ENCODE results near the gene CLEC16A. TPM values are rescaled to one million over a fixed set of nuclear protein-coding genes. Genes with fewer than 3 reads are reported as not detected.

The CLEC16A gene
- total RNA-seq, 1 donor from 2014 or later, result 14.6 TPM

GRCh38 chr16:11072420-11073153 is 128.2 kb downstream of the CLEC16A start:
- Histone ChIP-seq H3K36me3 (ENCODE audit: control insufficient read depth in 3 of 3, insufficient read depth in 3 of 3, low read length in 3 of 3) (peaks cover 0 to 6% (median 3%) of the 10 kb centered on the region in 3 donors), H3K27me3 (ENCODE audit: control insufficient read depth in 3 of 3, insufficient read depth in 3 of 3, low read length in 3 of 3) (no peaks in the 10 kb centered on the region), H3K9me3 (ENCODE audit: control insufficient read depth in 3 of 3, low read length in 3 of 3) (no peaks in the 10 kb centered on the region), H3K27ac (ENCODE audit: low read depth, low read length) (no peak overlapping the region), H3K9ac (ENCODE audit: low read depth in 1 of 3, low read length in 3 of 3) (no peak overlapping the region), H3K4me3 (ENCODE audit: low read length in 3 of 3) (no peak overlapping the region), H3K4me1 (ENCODE audit: control insufficient read depth in 3 of 3, insufficient read depth in 3 of 3, low read length in 3 of 3) (peaks cover 0 to 2% (median 0%) of the 10 kb centered on the region in 3 donors)

- H3K36me3 ChIP-seq (ENCODE audit: control insufficient read depth in 3 of 3, insufficient read depth in 3 of 3, low read length in 3 of 3), result peaks cover 0 to 3% (median 3%) of the 10 kb centered on the region in 3 donors
Observed at GRCh38 chr16:11073407-11073999, 129.1 kb downstream of the CLEC16A start.

GRCh38 chr16:11074131-11074530 is 129.8 kb downstream of the CLEC16A start:
- Histone ChIP-seq H3K4me1 (ENCODE audit: control insufficient read depth in 3 of 3, insufficient read depth in 3 of 3, low read length in 3 of 3) (peaks cover 10 to 15% (median 14%) of the 10 kb centered on the region in 3 donors), H3K4me3 (ENCODE audit: low read length in 3 of 3) (no peak overlapping the region), H3K9ac (ENCODE audit: low read depth in 1 of 3, low read length in 3 of 3) (no peak overlapping the region), H3K36me3 (ENCODE audit: control insufficient read depth in 3 of 3, insufficient read depth in 3 of 3, low read length in 3 of 3) (peaks cover 0 to 3% (median 3%) of the 10 kb centered on the region in 3 donors), H3K27ac (ENCODE audit: low read depth, low read length) (no peak overlapping the region), H3K27me3 (ENCODE audit: control insufficient read depth in 3 of 3, insufficient read depth in 3 of 3, low read length in 3 of 3) (no peaks in the 10 kb centered on the region), H3K9me3 (ENCODE audit: control insufficient read depth in 3 of 3, low read length in 3 of 3) (no peaks in the 10 kb centered on the region)

More at GRCh38 chr16:11073407-11073999, 129.1 kb downstream of the CLEC16A start:
- peaks cover 3 to 10% (median 7%) of the 10 kb centered on the region in 3 donors for H3K4me1 ChIP-seq (ENCODE audit: control insufficient read depth in 3 of 3, insufficient read depth in 3 of 3, low read length in 3 of 3)
- no peak overlapping the region for H3K27ac ChIP-seq (ENCODE audit: low read depth, low read length)
- no peak overlapping the region for H3K4me3 ChIP-seq (ENCODE audit: low read length in 3 of 3)
- no peaks in the 10 kb centered on the region for H3K9me3 ChIP-seq (ENCODE audit: control insufficient read depth in 3 of 3, low read length in 3 of 3)
- no peak overlapping the region for H3K9ac ChIP-seq (ENCODE audit: low read depth in 1 of 3, low read length in 3 of 3)
- H3K27me3 ChIP-seq (ENCODE audit: control insufficient read depth in 3 of 3, insufficient read depth in 3 of 3, low read length in 3 of 3), result no peaks in the 10 kb centered on the region

GRCh38 chr16:11075163-11075562 is 130.8 kb downstream of the CLEC16A start:
- Histone ChIP-seq H3K4me3 (ENCODE audit: low read length in 3 of 3) (no peak overlapping the region), H3K9me3 (ENCODE audit: control insufficient read depth in 3 of 3, low read length in 3 of 3) (no peaks in the 10 kb centered on the region), H3K36me3 (ENCODE audit: control insufficient read depth in 3 of 3, insufficient read depth in 3 of 3, low read length in 3 of 3) (peaks cover 0 to 3% (median 3%) of the 10 kb centered on the region in 3 donors), H3K27ac (ENCODE audit: low read depth, low read length) (no peak overlapping the region), H3K9ac (ENCODE audit: low read depth in 1 of 3, low read length in 3 of 3) (no peak overlapping the region), H3K27me3 (ENCODE audit: control insufficient read depth in 3 of 3, insufficient read depth in 3 of 3, low read length in 3 of 3) (no peaks in the 10 kb centered on the region), H3K4me1 (ENCODE audit: control insufficient read depth in 3 of 3, insufficient read depth in 3 of 3, low read length in 3 of 3) (peaks cover 18 to 19% (median 19%) of the 10 kb centered on the region in 3 donors)

- H3K9me3 ChIP-seq (ENCODE audit: control insufficient read depth in 3 of 3, low read length in 3 of 3), result no peaks in the 10 kb centered on the region
- H3K27ac ChIP-seq (ENCODE audit: low read depth, low read length), result no peak overlapping the region
- H3K27me3 ChIP-seq (ENCODE audit: control insufficient read depth in 3 of 3, insufficient read depth in 3 of 3, low read length in 3 of 3), result no peaks in the 10 kb centered on the region
- H3K4me1 ChIP-seq (ENCODE audit: control insufficient read depth in 3 of 3, insufficient read depth in 3 of 3, low read length in 3 of 3), result peaks cover 18 to 19% (median 19%) of the 10 kb centered on the region in 3 donors
- no peak overlapping the region for H3K9ac ChIP-seq (ENCODE audit: low read depth in 1 of 3, low read length in 3 of 3)
- H3K4me3 ChIP-seq (ENCODE audit: low read length in 3 of 3), result no peak overlapping the region
- H3K36me3 ChIP-seq (ENCODE audit: control insufficient read depth in 3 of 3, insufficient read depth in 3 of 3, low read length in 3 of 3), result peaks cover 0 to 3% (median 3%) of the 10 kb centered on the region in 3 donors
Observed at GRCh38 chr16:11076259-11077018, 132.1 kb downstream of the CLEC16A start.

- Histone ChIP-seq H3K27ac (ENCODE audit: low read depth, low read length) (no peak overlapping the region), H3K4me1 (ENCODE audit: control insufficient read depth in 3 of 3, insufficient read depth in 3 of 3, low read length in 3 of 3) (peaks cover 19% of the 10 kb centered on the region in 3 donors), H3K4me3 (ENCODE audit: low read length in 3 of 3) (no peak overlapping the region), H3K36me3 (ENCODE audit: control insufficient read depth in 3 of 3, insufficient read depth in 3 of 3, low read length in 3 of 3) (peaks cover 0 to 3% (median 0%) of the 10 kb centered on the region in 3 donors), H3K9me3 (ENCODE audit: control insufficient read depth in 3 of 3, low read length in 3 of 3) (no peaks in the 10 kb centered on the region), H3K9ac (ENCODE audit: low read depth in 1 of 3, low read length in 3 of 3) (no peak overlapping the region), H3K27me3 (ENCODE audit: control insufficient read depth in 3 of 3, insufficient read depth in 3 of 3, low read length in 3 of 3) (no peaks in the 10 kb centered on the region)
Observed at GRCh38 chr16:11078812-11079459, 134.6 kb downstream of the CLEC16A start.

- Histone ChIP-seq H3K9me3 (ENCODE audit: control insufficient read depth in 3 of 3, low read length in 3 of 3) (no peaks in the 10 kb centered on the region), H3K4me1 (ENCODE audit: control insufficient read depth in 3 of 3, insufficient read depth in 3 of 3, low read length in 3 of 3) (peaks cover 20 to 27% (median 27%) of the 10 kb centered on the region in 3 donors), H3K27me3 (ENCODE audit: control insufficient read depth in 3 of 3, insufficient read depth in 3 of 3, low read length in 3 of 3) (no peaks in the 10 kb centered on the region), H3K27ac (ENCODE audit: low read depth, low read length) (no peak overlapping the region), H3K9ac (ENCODE audit: low read depth in 1 of 3, low read length in 3 of 3) (peak overlapping the region in 1 of 3 donors; percentile 21), H3K36me3 (ENCODE audit: control insufficient read depth in 3 of 3, insufficient read depth in 3 of 3, low read length in 3 of 3) (peaks cover 0 to 3% (median 0%) of the 10 kb centered on the region in 3 donors), H3K4me3 (ENCODE audit: low read length in 3 of 3) (no peak overlapping the region)
Observed at GRCh38 chr16:11079652-11080187, 135.4 kb downstream of the CLEC16A start.

GRCh38 chr16:11080327-11080967 is 136.1 kb downstream of the CLEC16A start:
- H3K9me3 ChIP-seq (ENCODE audit: control insufficient read depth in 3 of 3, low read length in 3 of 3), result no peaks in the 10 kb centered on the region
- peaks cover 0 to 3% (median 0%) of the 10 kb centered on the region in 3 donors for H3K36me3 ChIP-seq (ENCODE audit: control insufficient read depth in 3 of 3, insufficient read depth in 3 of 3, low read length in 3 of 3)
- H3K9ac ChIP-seq (ENCODE audit: low read depth in 1 of 3, low read length in 3 of 3), result no peak overlapping the region
- H3K27me3 ChIP-seq (ENCODE audit: control insufficient read depth in 3 of 3, insufficient read depth in 3 of 3, low read length in 3 of 3), result no peaks in the 10 kb centered on the region
- peaks cover 25 to 34% (median 32%) of the 10 kb centered on the region in 3 donors for H3K4me1 ChIP-seq (ENCODE audit: control insufficient read depth in 3 of 3, insufficient read depth in 3 of 3, low read length in 3 of 3)
- no peak overlapping the region for H3K27ac ChIP-seq (ENCODE audit: low read depth, low read length)
- no peak overlapping the region for H3K4me3 ChIP-seq (ENCODE audit: low read length in 3 of 3)

GRCh38 chr16:11080999-11081630 is 136.8 kb downstream of the CLEC16A start:
- Histone ChIP-seq H3K4me1 (ENCODE audit: control insufficient read depth in 3 of 3, insufficient read depth in 3 of 3, low read length in 3 of 3) (peaks cover 25 to 36% (median 32%) of the 10 kb centered on the region in 3 donors), H3K27ac (ENCODE audit: low read depth, low read length) (no peak overlapping the region), H3K27me3 (ENCODE audit: control insufficient read depth in 3 of 3, insufficient read depth in 3 of 3, low read length in 3 of 3) (no peaks in the 10 kb centered on the region)

More at GRCh38 chr16:11080999-11081630, 136.8 kb downstream of the CLEC16A start:
- Histone ChIP-seq H3K9me3 (ENCODE audit: control insufficient read depth in 3 of 3, low read length in 3 of 3) (no peaks in the 10 kb centered on the region), H3K9ac (ENCODE audit: low read depth in 1 of 3, low read length in 3 of 3) (no peak overlapping the region), H3K36me3 (ENCODE audit: control insufficient read depth in 3 of 3, insufficient read depth in 3 of 3, low read length in 3 of 3) (peaks cover 0 to 3% (median 0%) of the 10 kb centered on the region in 3 donors), H3K4me3 (ENCODE audit: low read length in 3 of 3) (no peak overlapping the region)

All from skeletal muscle tissue (tissue), 4 donors.